Trophoblast cell (in vitro differentiated cells and primary cell): Measurements from ENCODE around the gene DSG4.
A peak's percentile ranks its signal among the peaks of the same experiment; 100 is the strongest.

Source experiments
- DNase-seq, 2 donors: peaks; one replicate each; pipeline ENCODE4 v3.0.0-alpha.2; 2016
- H2AFZ ChIP-seq: 2 replicates; pipeline ENCODE4 v1.6.1; 2013; ENCODE audit warnings: low read length, moderate library complexity, mild to moderate bottlenecking; ENCODE audit not compliant: insufficient read depth, poor library complexity
- H2AK5ac ChIP-seq: 2 replicates; pipeline ENCODE4 v1.6.1; 2013; ENCODE audit warnings: mild to moderate bottlenecking, low read length
- H2BK120ac ChIP-seq: 2 replicates; pipeline ENCODE4 v1.6.1; 2013; ENCODE audit warnings: low read length, mild to moderate bottlenecking, moderate library complexity; ENCODE audit not compliant: insufficient read depth, poor library complexity
- H2BK12ac ChIP-seq: 2 replicates; pipeline ENCODE4 v1.6.1; 2013; ENCODE audit warnings: mild to moderate bottlenecking, low read length, moderate library complexity
- H2BK5ac ChIP-seq: 2 replicates; pipeline ENCODE4 v1.6.1; 2013; ENCODE audit warnings: low read length, low read depth, moderate library complexity, mild to moderate bottlenecking; ENCODE audit not compliant: poor library complexity
- H3K14ac ChIP-seq: 2 replicates; pipeline ENCODE4 v1.6.1; 2013; ENCODE audit warnings: mild to moderate bottlenecking, low read length
- H3K18ac ChIP-seq: 2 replicates; pipeline ENCODE4 v1.6.1; 2013; ENCODE audit warnings: mild to moderate bottlenecking, low read length
- H3K23ac ChIP-seq: 2 replicates; pipeline ENCODE4 v1.6.1; 2013; ENCODE audit warnings: low read length
- H3K27ac ChIP-seq: 2 replicates; pipeline ENCODE4 v1.5.1; 2013; ENCODE audit warnings: low read depth, mild to moderate bottlenecking, inconsistent platforms, low read length, moderate library complexity
- H3K27me3 ChIP-seq: 2 replicates; pipeline ENCODE4 v1.6.1; 2013; ENCODE audit warnings: inconsistent platforms, mild to moderate bottlenecking, low read length, moderate library complexity; ENCODE audit not compliant: insufficient read depth
- H3K36me3 ChIP-seq, 2 experiments: 1 replicate in 1 of 2; 2 replicates in 1 of 2; pipeline ENCODE4 v1.6.1; 2013; ENCODE audit warnings: low read length in 2 of 2, mild to moderate bottlenecking in 2 of 2, moderate library complexity in 1 of 2; ENCODE audit not compliant: insufficient read depth in 2 of 2, control insufficient read depth in 1 of 2
- H3K4ac ChIP-seq: 2 replicates; pipeline ENCODE4 v1.6.1; 2013; ENCODE audit warnings: low read depth, mild to moderate bottlenecking, low read length, moderate library complexity
- H3K4me1 ChIP-seq, 2 experiments: 1 replicate in 1 of 2; 2 replicates in 1 of 2; pipeline ENCODE4 v1.6.1; 2013; ENCODE audit warnings: low read length in 2 of 2, mild to moderate bottlenecking in 2 of 2, moderate library complexity in 1 of 2; ENCODE audit not compliant: insufficient read depth in 2 of 2, control insufficient read depth in 1 of 2
- H3K4me2 ChIP-seq: 2 replicates; pipeline ENCODE4 v1.6.1; 2013; ENCODE audit warnings: inconsistent platforms, mild to moderate bottlenecking, low read length, moderate library complexity
- H3K4me3 ChIP-seq: 2 replicates; pipeline ENCODE4 v1.5.1; 2013; ENCODE audit warnings: mild to moderate bottlenecking, low read depth, low read length, inconsistent platforms
- H3K79me1 ChIP-seq: one replicate; pipeline ENCODE4 v1.6.1; 2013; ENCODE audit warnings: low read length
- H3K79me2 ChIP-seq: 2 replicates; pipeline ENCODE4 v1.6.1; 2013; ENCODE audit warnings: low read length, mild to moderate bottlenecking; ENCODE audit not compliant: control insufficient read depth, insufficient read depth, poor library complexity
- H3K9ac ChIP-seq: 2 replicates; pipeline ENCODE4 v1.6.1; 2013; ENCODE audit warnings: mild to moderate bottlenecking, low read length
- H3K9me3 ChIP-seq: 2 replicates; pipeline ENCODE4 v1.6.1; 2013; ENCODE audit warnings: low read depth, mild to moderate bottlenecking, control low read depth, inconsistent platforms, low read length; ENCODE audit not compliant: insufficient read depth
- H4K12ac ChIP-seq: 2 replicates; pipeline ENCODE4 v1.6.1; 2013; ENCODE audit warnings: low read depth, mild to moderate bottlenecking, low read length, moderate library complexity
- H4K8ac ChIP-seq: 2 replicates; pipeline ENCODE4 v1.6.1; 2013; ENCODE audit warnings: low read depth, mild to moderate bottlenecking, low read length, moderate library complexity
- H4K91ac ChIP-seq: one replicate; pipeline ENCODE4 v1.6.1; 2013; ENCODE audit warnings: low read depth, mild to moderate bottlenecking, low read length, moderate library complexity
- WGBS: extraction: QIAGEN DNeasy Blood & Tissue Kit; methylation state at CpG from one replicate; pipeline ENCODE4 v1.1.7; 2013; ENCODE audit warnings: missing lambda C conversion rate; ENCODE audit not compliant: insufficient read length, insufficient coverage; ENCODE audit errors: extremely low coverage; 5-methylcytosine and 5-hydroxymethylcytosine counted together

DSG4 gene

DNA sequence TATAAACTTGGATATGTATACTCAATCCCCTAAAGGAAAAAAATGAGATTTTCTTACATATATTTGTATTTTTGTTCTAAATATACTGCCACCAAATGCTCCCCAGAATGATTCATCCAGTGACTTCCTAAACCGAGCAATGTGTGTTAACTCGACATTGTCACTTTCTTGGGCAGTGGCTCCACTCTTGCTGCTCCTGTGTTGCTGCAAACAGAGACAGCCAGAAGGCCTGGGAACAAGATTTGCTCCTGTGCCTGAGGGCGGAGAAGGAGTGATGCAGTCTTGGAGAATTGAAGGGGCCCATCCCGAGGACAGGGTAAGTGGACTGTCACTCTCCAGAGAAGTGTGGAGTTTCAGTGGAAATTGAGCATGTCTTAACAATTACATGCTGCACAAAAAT, 32.7 kb downstream of the DSG4 start:
- H3K79me2 ChIP-seq, result peaks cover 2% of the 10 kb centered on the region
- H3K9me3 ChIP-seq, result no peaks in the 10 kb centered on the region
- no peak overlapping the region for H4K12ac ChIP-seq
- no peak overlapping the region for H3K23ac ChIP-seq
- H3K14ac ChIP-seq, result no peak overlapping the region
- H3K4me3 ChIP-seq, result no peak overlapping the region
- no peak overlapping the region for H2AK5ac ChIP-seq
- H4K91ac ChIP-seq, result no peak overlapping the region
- no peaks in the 10 kb centered on the region for H3K4me1 ChIP-seq
- WGBS, result no CpG with 5 or more reads among the region's 4 CpGs
- DNase-seq, result no peak
- no peak overlapping the region for H3K27ac ChIP-seq
- H3K36me3 ChIP-seq, result no peaks in the 10 kb centered on the region
- H3K4me2 ChIP-seq, result no peak overlapping the region
- peaks cover 3% of the 10 kb centered on the region for H3K79me1 ChIP-seq
- no peak overlapping the region for H3K9ac ChIP-seq
- H2AFZ ChIP-seq, result no peak overlapping the region
- H2BK12ac ChIP-seq, result no peak overlapping the region
- H3K4ac ChIP-seq, result no peak overlapping the region
- H2BK120ac ChIP-seq, result no peak overlapping the region
- H4K8ac ChIP-seq, result no peak overlapping the region
- no peak overlapping the region for H3K18ac ChIP-seq
- no peak overlapping the region for H2BK5ac ChIP-seq
- no peaks in the 10 kb centered on the region for H3K27me3 ChIP-seq

- H3K4me3 ChIP-seq, result no peak overlapping the region
- no peak overlapping the region for H2BK12ac ChIP-seq
- no peak overlapping the region for H2AK5ac ChIP-seq
- H2BK120ac ChIP-seq, result peak overlapping the region; percentile 33
- no CpG with 5 or more reads among the region's 37 CpGs for WGBS
- peak overlapping the region; percentile 28 for H4K12ac ChIP-seq
- H3K4me2 ChIP-seq, result no peak overlapping the region
- H3K9ac ChIP-seq, result no peak overlapping the region
- peak overlapping the region; percentile 52 for H3K18ac ChIP-seq
- H3K23ac ChIP-seq, result no peak overlapping the region
- H3K4me1 ChIP-seq, result no peaks in the 10 kb centered on the region
- H4K91ac ChIP-seq, result no peak overlapping the region
- H3K14ac ChIP-seq, result peak overlapping the region; percentile 54
- no peak overlapping the region for H2AFZ ChIP-seq
- H4K8ac ChIP-seq, result no peak overlapping the region
- DNase-seq, result no peak
- H3K27ac ChIP-seq, result no peak overlapping the region
- H3K79me2 ChIP-seq, result peaks cover 2% of the 10 kb centered on the region
- peak overlapping the region; percentile 15 for H2BK5ac ChIP-seq
- no peaks in the 10 kb centered on the region for H3K36me3 ChIP-seq
- H3K79me1 ChIP-seq, result peaks cover 3% of the 10 kb centered on the region
- H3K4ac ChIP-seq, result no peak overlapping the region
- no peaks in the 10 kb centered on the region for H3K9me3 ChIP-seq
- H3K27me3 ChIP-seq, result no peaks in the 10 kb centered on the region
Observed at GRCh38 chr18:31410716-31411483, 34.3 kb downstream of the DSG4 start.

DNA sequence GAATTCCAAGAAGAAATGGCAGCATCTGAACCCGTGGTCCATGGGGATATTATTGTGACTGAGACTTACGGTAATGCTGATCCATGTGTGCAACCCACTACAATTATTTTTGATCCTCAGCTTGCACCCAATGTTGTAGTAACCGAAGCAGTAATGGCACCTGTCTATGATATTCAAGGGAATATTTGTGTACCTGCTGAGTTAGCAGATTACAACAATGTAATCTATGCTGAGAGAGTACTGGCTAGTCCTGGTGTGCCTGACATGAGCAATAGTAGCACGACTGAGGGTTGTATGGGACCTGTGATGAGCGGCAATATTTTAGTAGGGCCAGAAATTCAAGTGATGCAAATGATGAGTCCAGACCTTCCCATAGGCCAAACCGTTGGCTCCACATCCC, 36.6 kb downstream of the DSG4 start:
- no CpG with 5 or more reads among the region's 6 CpGs for WGBS
- H4K8ac ChIP-seq, result no peak overlapping the region

GRCh38 chr18:31417850-31418249, 41.3 kb downstream of the DSG4 start:
- Histone ChIP-seq H3K14ac (no peak overlapping the region), H3K4me3 (no peak overlapping the region), H3K9me3 (no peaks in the 10 kb centered on the region), H3K18ac (no peak overlapping the region), H3K4ac (no peak overlapping the region), H2AK5ac (no peak overlapping the region), H3K27me3 (no peaks in the 10 kb centered on the region), H3K23ac (no peak overlapping the region), H4K12ac (no peak overlapping the region), H3K36me3 (no peaks in the 10 kb centered on the region), H3K4me1 (no peaks in the 10 kb centered on the region), H2BK120ac (no peak overlapping the region), H3K79me1 (no peaks in the 10 kb centered on the region), H2BK12ac (no peak overlapping the region), H2BK5ac (no peak overlapping the region), H4K91ac (no peak overlapping the region), H3K27ac (no peak overlapping the region), H4K8ac (no peak overlapping the region), H3K79me2 (no peaks in the 10 kb centered on the region), H3K4me2 (no peak overlapping the region), H2AFZ (no peak overlapping the region), H3K9ac (no peak overlapping the region)
- no peak for DNase-seq

More for the DNA sequence above, 36.6 kb downstream of the DSG4 start:
- Histone ChIP-seq H4K91ac (no peak overlapping the region), H3K79me1 (peaks cover 3% of the 10 kb centered on the region), H4K12ac (no peak overlapping the region), H3K14ac (no peak overlapping the region), H3K79me2 (peaks cover 2% of the 10 kb centered on the region), H2AK5ac (no peak overlapping the region), H3K4me2 (no peak overlapping the region), H2BK12ac (no peak overlapping the region), H3K9me3 (no peaks in the 10 kb centered on the region), H2BK120ac (no peak overlapping the region), H3K4ac (no peak overlapping the region), H3K27ac (no peak overlapping the region), H2BK5ac (no peak overlapping the region), H3K23ac (no peak overlapping the region), H3K18ac (no peak overlapping the region), H3K9ac (no peak overlapping the region), H3K4me1 (no peaks in the 10 kb centered on the region), H2AFZ (no peak overlapping the region), H3K27me3 (no peaks in the 10 kb centered on the region), H3K36me3 (no peaks in the 10 kb centered on the region), H3K4me3 (no peak overlapping the region)
- no peak for DNase-seq
